HEK293 (cell line): ENCODE data around the gene FGD4.

ENCODE experiments used
- ATF2 ChIP-seq: fragments of 450-650 bp; formaldehyde crosslinking; IDR thresholded peaks from 2 replicates; pipeline ENCODE4 v1.5.1; 2016; ENCODE audit warnings: missing biosample characterization, missing genetic modification characterization, low read depth
- CTCF ChIP-seq: fragments of 450-650 bp; formaldehyde crosslinking; IDR thresholded peaks from 2 replicates; pipeline ENCODE4 v1.5.1; 2016; ENCODE audit warnings: missing biosample characterization, missing genetic modification characterization
- HOXA7 ChIP-seq: sonication (generic); formaldehyde crosslinking; IDR thresholded peaks from 2 replicates; pipeline ENCODE4 v1.8.1; 2022; ENCODE audit warnings: missing genetic modification reagents, borderline replicate concordance
- PRDM4 ChIP-seq: fragments of 450-650 bp; formaldehyde crosslinking; IDR thresholded peaks from 2 replicates; pipeline ENCODE4 v1.5.1; 2017; ENCODE audit warnings: missing biosample characterization, missing genetic modification characterization
- REST ChIP-seq: fragments of 450-650 bp; formaldehyde crosslinking; IDR thresholded peaks from 2 replicates; pipeline ENCODE4 v1.5.1; 2016; ENCODE audit warnings: missing biosample characterization, missing genetic modification characterization
- WT1 ChIP-seq: fragments of 450-650 bp; formaldehyde crosslinking; IDR thresholded peaks from 2 replicates; pipeline ENCODE4 v1.5.1; 2016; ENCODE audit warnings: missing biosample characterization, missing genetic modification characterization
- YY1 ChIP-seq: fragments of 450-650 bp; formaldehyde crosslinking; IDR thresholded peaks from 2 replicates; pipeline ENCODE4 v1.5.1; 2018; ENCODE audit warnings: missing biosample characterization, missing genetic modification characterization
- ZBTB6 ChIP-seq: fragments of 450-650 bp; formaldehyde crosslinking; IDR thresholded peaks from 2 replicates; pipeline ENCODE4 v1.5.1; 2017; ENCODE audit warnings: missing biosample characterization, missing genetic modification characterization
- ZNF140 ChIP-seq: fragments of 450-650 bp; formaldehyde crosslinking; IDR thresholded peaks from 2 replicates; pipeline ENCODE4 v1.5.1; 2016; ENCODE audit warnings: missing biosample characterization, missing genetic modification characterization
- ZNF155 ChIP-seq: fragments of 450-650 bp; formaldehyde crosslinking; IDR thresholded peaks from 2 replicates; pipeline ENCODE4 v1.5.1; 2016; ENCODE audit warnings: missing biosample characterization, missing genetic modification characterization
- ZNF362 ChIP-seq: fragments of 450-650 bp; formaldehyde crosslinking; IDR thresholded peaks from 2 replicates; pipeline ENCODE4 v1.5.1; 2016; ENCODE audit warnings: missing biosample characterization, missing genetic modification characterization

GRCh38 chr12:32431025-32431424 lies 31.7 kb downstream of the FGD4 start:
- TF ChIP-seq CTCF (tag by site-specific recombination) (no peak), ATF2 (no peak), ZNF155 (tag by site-specific recombination) (no peak), WT1 (tag by site-specific recombination) (no peak), ZNF140 (tag by site-specific recombination) (no peak), PRDM4 (tag by site-specific recombination) (no peak), ZBTB6 (tag by site-specific recombination) (no peak), HOXA7 (CRISPR knock-in tag) (no peak), ZNF362 (tag by site-specific recombination) (no peak), REST (tag by site-specific recombination) (no peak), YY1 (no peak)
